RWPE1 (cell line): ENCODE data around the gene MAB21L4.

Experiments used
- CTCF ChIA-PET: fragments of 350-600 bp; sonication (Branson Sonifier 250); formaldehyde crosslinking; extraction: SDS; loops from one replicate; lab custom pipeline; 2021; lab: Yijun Ruan, JAX
- POLR2A ChIA-PET: fragments of 400-600 bp; formaldehyde crosslinking; extraction: SDS; loops from one replicate; lab custom pipeline; 2020; ENCODE audit warnings: antibody characterized with exemption; ENCODE audit not compliant: low non-redundant PET; lab: Yijun Ruan, JAX
- DNase-seq: peaks from one replicate; pipeline ENCODE4 v3.0.0; 2012; ENCODE audit warnings: low spot score
- H3K27ac ChIP-seq: fragments of 450-650 bp; 2 replicates; pipeline ENCODE4 v1.5.1; 2017
- CTCF ChIP-seq: fragments of 450-650 bp; conservative IDR thresholded peaks from 2 replicates; pipeline ENCODE4 v1.5.1; 2017; ENCODE audit warnings: low read depth, mild to moderate bottlenecking

MAB21L4 gene

GRCh38 chr2:240917684-240918257, 21.8 kb upstream of the MAB21L4 start:
- ChIA-PET CTCF (interaction anchor here (0.6 kb wide), 2 partner anchors 90 to 228 kb away, joined by 3 read pairs; no protein-coding TSS in a partner anchor), POLR2A (no interaction called here)
- no peak for TF ChIP-seq CTCF
- no peak for DNase-seq
- peak overlapping the region; percentile 56 for H3K27ac ChIP-seq

GRCh38 chr2:240917009-240917683, 21.2 kb upstream of the MAB21L4 start:
- ChIA-PET CTCF (no interaction called here), POLR2A (no interaction called here)
- no peak for TF ChIP-seq CTCF

GRCh38 chr2:240916571-240917008, 20.6 kb upstream of the MAB21L4 start:
- TF ChIP-seq CTCF = no peak
- H3K27ac ChIP-seq = peak overlapping the region; percentile 56
- POLR2A ChIA-PET = no interaction called here
- peak; percentile 42 for DNase-seq
- CTCF ChIA-PET = no interaction called here

More at GRCh38 chr2:240917009-240917683, 21.2 kb upstream of the MAB21L4 start:
- DNase-seq = no peak
- peak overlapping the region; percentile 56 for H3K27ac ChIP-seq

GRCh38 chr2:240915526-240916341, 19.8 kb upstream of the MAB21L4 start:
- no peak for TF ChIP-seq CTCF
- POLR2A ChIA-PET = no interaction called here
- H3K27ac ChIP-seq = no peak overlapping the region; the same call in 1 of the 2 replicates
- CTCF ChIA-PET = interaction anchor here (1.2 kb wide), 1 partner anchor 57 kb away, joined by 4 read pairs; no protein-coding TSS in a partner anchor
- no peak for DNase-seq

GRCh38 chr2:240914645-240915525, 18.9 kb upstream of the MAB21L4 start:
- H3K27ac ChIP-seq = no peak overlapping the region
- peak; percentile 56 for TF ChIP-seq CTCF
- ChIA-PET POLR2A (no interaction called here), CTCF (interaction anchor here (0.6 to 3.0 kb wide), 11 partner anchors 11 to 304 kb away, joined by 3 to 14 read pairs (median 4); partner anchors contain the start of gene MAB21L4)
- DNase-seq = no peak
